IMR-90 (cell line): ENCODE measurements around the gene CRAMP1. TPM values are rescaled to one million over a fixed set of nuclear protein-coding genes. Genes with fewer than 3 reads are reported as not detected.

ENCODE experiments used
- ATAC-seq: fragments of 200-7000 bp; cut with Tn5 transposase; 2 replicates; pipeline ENCODE4 v1.9.1; 2020; ENCODE audit warnings: low read depth, mild to moderate bottlenecking, moderate library complexity
- BruUV-seq: library from RNA; stranded (reverse); fragments of 400-500 nt; replicated peaks from 2 replicates; lab custom pipeline; 2021; lab: Mats Ljungman, UMichigan
- CTCF ChIA-PET: fragments of 300-600 bp; formaldehyde crosslinking; extraction: SDS; loops from one replicate; lab custom pipeline; 2021; ENCODE audit warnings: antibody characterized with exemption; lab: Yijun Ruan, JAX
- POLR2A ChIA-PET: fragments of 300-600 bp; sonication (Branson Sonifier 250); formaldehyde crosslinking; loops from one replicate; lab custom pipeline; 2022; ENCODE audit warnings: antibody characterized with exemption; ENCODE audit not compliant: unreplicated experiment; lab: Charles Lee
- DNase-seq: peaks from one replicate; pipeline ENCODE4 v3.0.0; 2013
- H2AFZ ChIP-seq: replicated peaks from 2 replicates; pipeline ENCODE3; 2013; ENCODE audit warnings: low read length, mild to moderate bottlenecking; ENCODE audit not compliant: poor library complexity
- H2AK5ac ChIP-seq: 2 replicates; pipeline ENCODE4 v1.6.1; 2013; ENCODE audit warnings: low read depth, low read length, inconsistent platforms
- H2AK9ac ChIP-seq: replicated peaks from 2 replicates; pipeline ENCODE3; 2013; ENCODE audit warnings: mild to moderate bottlenecking, low read depth, low read length, moderate library complexity; ENCODE audit not compliant: poor library complexity
- H2BK120ac ChIP-seq: 2 replicates; pipeline ENCODE4 v1.6.1; 2013; ENCODE audit warnings: low read depth, low read length, inconsistent platforms
- H2BK15ac ChIP-seq: 3 replicates; pipeline ENCODE4 v1.6.1; 2013; ENCODE audit warnings: low read depth, low read length, inconsistent platforms
- H2BK20ac ChIP-seq: 2 replicates; pipeline ENCODE4 v1.6.1; 2013; ENCODE audit warnings: low read depth, mild to moderate bottlenecking, inconsistent platforms, low read length, moderate library complexity
- H2BK5ac ChIP-seq: 2 replicates; pipeline ENCODE4 v1.6.1; 2013; ENCODE audit warnings: mild to moderate bottlenecking, low read depth, low read length, inconsistent platforms; ENCODE audit not compliant: poor library complexity, severe bottlenecking
- H3K14ac ChIP-seq: replicated peaks from 2 replicates; pipeline ENCODE4 v1.6.1; 2013; ENCODE audit warnings: low read depth, low read length, inconsistent platforms
- H3K18ac ChIP-seq: 2 replicates; pipeline ENCODE4 v1.6.1; 2013; ENCODE audit warnings: low read depth, low read length, control low read depth
- H3K23ac ChIP-seq: 2 replicates; pipeline ENCODE4 v1.6.1; 2013; ENCODE audit warnings: low read depth, low read length, inconsistent platforms
- H3K27ac ChIP-seq: 2 replicates; pipeline ENCODE4 v1.5.1; 2013; ENCODE audit warnings: mild to moderate bottlenecking, control low read depth, low read length; ENCODE audit not compliant: insufficient read depth
- H3K27me3 ChIP-seq: 2 replicates; pipeline ENCODE4 v1.6.1; 2013; ENCODE audit warnings: low read length; ENCODE audit not compliant: control insufficient read depth, insufficient read depth
- H3K36me3 ChIP-seq: 2 replicates; pipeline ENCODE4 v1.6.1; 2013; ENCODE audit warnings: low read length, mixed read lengths; ENCODE audit not compliant: control insufficient read depth, insufficient read depth
- H3K4ac ChIP-seq: 2 replicates; pipeline ENCODE4 v1.6.1; 2013; ENCODE audit warnings: low read depth, low read length, inconsistent platforms
- H3K4me1 ChIP-seq: 2 replicates; pipeline ENCODE4 v1.6.1; 2013; ENCODE audit warnings: low read length, mixed read lengths; ENCODE audit not compliant: control insufficient read depth, insufficient read depth
- H3K4me2 ChIP-seq: 2 replicates; pipeline ENCODE4 v1.6.1; 2013; ENCODE audit warnings: low read depth, mild to moderate bottlenecking, control low read depth, low read length, moderate library complexity
- H3K4me3 ChIP-seq: 2 replicates; pipeline ENCODE4 v1.5.1; 2013; ENCODE audit warnings: low read depth, mild to moderate bottlenecking, control low read depth, low read length, moderate library complexity; ENCODE audit not compliant: insufficient read depth
- H3K56ac ChIP-seq: 2 replicates; pipeline ENCODE4 v1.6.1; 2013; ENCODE audit warnings: low read length, inconsistent platforms; ENCODE audit not compliant: insufficient read depth; ENCODE audit errors: extremely low read depth
- H3K79me1 ChIP-seq, 2 experiments: 2 replicates each; pipeline ENCODE4 v1.6.1; 2013; ENCODE audit warnings: low read length in 2 of 2, inconsistent platforms in 1 of 2, low read depth in 1 of 2
- H3K9ac ChIP-seq: 2 replicates; pipeline ENCODE4 v1.6.1; 2013; ENCODE audit warnings: low read depth, low read length, control low read depth
- H3K9me1 ChIP-seq: 2 replicates; pipeline ENCODE4 v1.6.1; 2013; ENCODE audit warnings: low read length, inconsistent platforms; ENCODE audit not compliant: insufficient read depth
- H3K9me3 ChIP-seq: 2 replicates; pipeline ENCODE4 v1.6.1; 2013; ENCODE audit warnings: low read length; ENCODE audit not compliant: control insufficient read depth, insufficient read depth
- H4K20me1 ChIP-seq: 2 replicates; pipeline ENCODE4 v1.6.1; 2013; ENCODE audit warnings: low read length, inconsistent platforms; ENCODE audit not compliant: insufficient read depth
- H4K5ac ChIP-seq: 2 replicates; pipeline ENCODE4 v1.6.1; 2013; ENCODE audit warnings: mild to moderate bottlenecking, low read depth, low read length, control low read depth
- H4K8ac ChIP-seq, 2 experiments: 2 replicates each; pipeline ENCODE4 v1.6.1; 2013; ENCODE audit warnings: low read depth in 2 of 2, low read length in 2 of 2, control low read depth in 1 of 2, inconsistent platforms in 1 of 2
- H4K91ac ChIP-seq: 2 replicates; pipeline ENCODE4 v1.6.1; 2013; ENCODE audit warnings: low read depth, low read length, inconsistent platforms; ENCODE audit not compliant: insufficient read depth
- CEBPB ChIP-seq: IDR thresholded peaks from 2 replicates; pipeline ENCODE4 v1.6.1; 2012; ENCODE audit warnings: low read depth, low read length, improper control_type of control experiment
- USF2 ChIP-seq: fragments of 150-350 bp; IDR thresholded peaks from 2 replicates; pipeline ENCODE4 v1.6.1; 2017; ENCODE audit warnings: mild to moderate bottlenecking, antibody characterized with exemption, low read length, low read depth
- WGBS, 2 experiments: methylation state at CpG; one replicate each; pipeline versions ENCODE4 v1.1.5 to v1.1.7; 2013; ENCODE audit warnings: missing lambda C conversion rate in 2 of 2; ENCODE audit not compliant: insufficient read length in 1 of 2; ENCODE audit errors: extremely low coverage in 2 of 2; 5-methylcytosine and 5-hydroxymethylcytosine counted together
- dilution Hi-C: fragments of 300-500 bp; cut with HindIII; formaldehyde crosslinking; loops from one replicate; pipeline ENCODE4 v1.14.3; 2018; ENCODE audit warnings: low sequenced_read_pairs; ENCODE audit not compliant: unreplicated experiment
- in situ Hi-C: fragments of 300-500 bp; cut with MboI; formaldehyde crosslinking; loops from 3 replicates; pipeline ENCODE4 v1.14.3; 2019; ENCODE audit warnings: low sequenced_read_pairs, inconsistent platforms, mixed read lengths
- intact Hi-C: fragments of 100-400 bp; cut with micrococcal nuclease; formaldehyde crosslinking; loops from 2 replicates; pipeline ENCODE4 v1.10.0; 2022
- polyA plus RNA-seq, 3 experiments: library from polyadenylated mRNA; depleted of rRNA; stranded (reverse); fragments of >200 nt; gene quantifications; 2 replicates each; pipeline ENCODE4 v1.2.3, GENCODE V29; 2012; ENCODE audit warnings: low replicate concordance in 1 of 3
- total RNA-seq: library from RNA; depleted of rRNA; stranded (reverse); fragments of >200 nt; gene quantifications from 2 replicates; pipeline ENCODE4 v1.2.3, GENCODE V29; 2012

The CRAMP1 gene
- total and polyA plus RNA-seq, 2 of the 4 experiments (the other 2 are of a cell fraction): 3.2 to 12.0 TPM

DNA sequence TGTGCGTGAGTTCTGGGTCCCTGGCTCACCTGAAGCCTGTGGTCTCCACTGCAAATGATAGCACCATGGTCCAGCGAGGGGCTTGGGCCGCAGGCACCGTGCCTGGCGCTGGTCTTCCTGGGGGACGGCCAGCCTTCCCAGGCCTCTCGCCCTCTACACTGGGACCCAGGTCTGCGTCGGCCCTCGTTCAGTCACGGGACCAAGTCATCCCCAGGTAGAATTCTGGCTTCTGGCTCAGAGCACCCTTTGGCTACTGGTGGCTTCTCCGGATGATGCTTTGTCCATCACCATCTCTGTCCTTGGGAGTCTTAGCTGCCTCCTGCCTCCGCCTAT, 20.4 kb downstream of the CRAMP1 start:
- Histone ChIP-seq H3K36me3 (peaks cover 64% of the 10 kb centered on the region), H2BK20ac (no peak overlapping the region), H3K79me1 (peaks cover 24 to 87% of the 10 kb centered on the region in 2 experiments), H3K9ac (no peak overlapping the region), H3K27ac (no peak overlapping the region), H2BK5ac (no peak overlapping the region), H3K23ac (no peak overlapping the region), H4K91ac (no peak overlapping the region), H3K18ac (no peak overlapping the region), H3K4ac (no peak overlapping the region), H2BK15ac (no peak overlapping the region), H2AFZ (no peak overlapping the region), H4K20me1 (peaks cover 88% of the 10 kb centered on the region), H3K9me1 (peaks cover 4% of the 10 kb centered on the region), H3K4me2 (no peak overlapping the region), H3K4me3 (no peak overlapping the region), H4K5ac (no peak overlapping the region), H2BK120ac (no peak overlapping the region), H3K4me1 (no peaks in the 10 kb centered on the region), H3K14ac (no peak overlapping the region), H3K9me3 (no peaks in the 10 kb centered on the region), H3K27me3 (no peaks in the 10 kb centered on the region), H2AK5ac (no peak overlapping the region), H3K56ac (no peak overlapping the region), H2AK9ac (no peak overlapping the region), H4K8ac (no peak overlapping the region)
- dilution Hi-C loops: no loop called here
- intact Hi-C loops: no loop called here
- POLR2A ChIA-PET: no interaction called here
- TF ChIP-seq USF2 (no peak), CEBPB (no peak)
- CTCF ChIA-PET: no interaction called here
- in situ Hi-C loops: no loop called here
- WGBS, 2 experiments: 93% methylated on average over 7 of the region's 13 CpGs; no CpG with 5 or more reads in 1 of the 2 experiments
- BruUV-seq: no TSS peak
- ATAC-seq (no peak), DNase-seq (no peak)
